GM12878 (cell line): ENCODE data around the gene SPTA1. TPM values are rescaled to one million over a fixed set of nuclear protein-coding genes. Genes with fewer than 3 reads are reported as not detected.

Experiments used
- ATAC-seq: fragments of 200-7000 bp; cut with Tn5 transposase; 3 replicates; pipeline ENCODE4 v1.9.1; 2020; ENCODE audit warnings: mild to moderate bottlenecking, moderate library complexity
- BruUV-seq: library from RNA; stranded (reverse); fragments of 400-500 nt; replicated peaks from 2 replicates; lab custom pipeline; 2021; lab: Mats Ljungman, UMichigan
- CTCF ChIA-PET: fragments of 300-600 bp; sonication (Branson Sonifier 250); formaldehyde crosslinking; extraction: SDS; loops from one replicate; lab custom pipeline; 2021; ENCODE audit warnings: inconsistent platforms; lab: Yijun Ruan, JAX
- POLR2A ChIA-PET: fragments of 350-600 bp; formaldehyde crosslinking; extraction: SDS; loops from one replicate; lab custom pipeline; 2021; ENCODE audit warnings: inconsistent platforms; lab: Charles Lee
- RAD21 ChIA-PET: fragments of 300-600 bp; sonication (Branson Sonifier 250); formaldehyde crosslinking; loops from one replicate; lab custom pipeline; 2023; ENCODE audit warnings: antibody characterized with exemption; ENCODE audit not compliant: unreplicated experiment; lab: Charles Lee
- SMC1A ChIA-PET: fragments of 300-600 bp; sonication (Branson Sonifier 250); formaldehyde crosslinking; loops from one replicate; lab custom pipeline; 2023; ENCODE audit not compliant: unreplicated experiment, uncharacterized antibody; lab: Charles Lee
- DNase-seq: peaks from one replicate; pipeline ENCODE4 v3.0.0-alpha.2; 2011; ENCODE audit warnings: low read depth, low spot score
- FAIRE-seq: peaks from 3 replicates; lab custom pipeline; 2011; peaks lifted over from hg19 to GRCh38; lab: Jason Lieb, UNC
- H2AFZ ChIP-seq: 2 replicates; pipeline ENCODE4 v1.6.0; 2011; ENCODE audit warnings: low read depth, low read length, control low read depth; ENCODE audit not compliant: control insufficient read depth
- H3K27ac ChIP-seq: 2 replicates; pipeline ENCODE4 v1.5.1; 2011; ENCODE audit warnings: control low read depth; ENCODE audit not compliant: control insufficient read depth, insufficient read depth
- H3K27me3 ChIP-seq, 2 experiments: replicated peaks in 1 of 2; 2 replicates each; pipeline versions ENCODE4 v1.6.0 to v1.6.1; 2011; ENCODE audit warnings: low read length in 1 of 2; ENCODE audit not compliant: control insufficient read depth in 2 of 2, insufficient read depth in 2 of 2
- H3K36me3 ChIP-seq, 2 experiments: 2 replicates each; pipeline ENCODE4 v1.5.1; 2011; ENCODE audit warnings: low read length in 1 of 2; ENCODE audit not compliant: control insufficient read depth in 2 of 2, insufficient read depth in 2 of 2
- H3K4me1 ChIP-seq: 2 replicates; pipeline ENCODE4 v1.6.1; 2011; ENCODE audit warnings: mild to moderate bottlenecking, low read length, moderate library complexity, mixed read lengths; ENCODE audit not compliant: control insufficient read depth, insufficient read depth
- H3K4me2 ChIP-seq: 2 replicates; pipeline ENCODE4 v1.6.0; 2011; ENCODE audit warnings: control low read depth; ENCODE audit not compliant: control insufficient read depth, insufficient read depth
- H3K4me3 ChIP-seq: fragments of 200-600 bp; sonication (generic); 2 replicates; pipeline ENCODE4 v1.5.1; 2016
- H3K79me2 ChIP-seq: 2 replicates; pipeline ENCODE4 v1.6.0; 2011; ENCODE audit warnings: low read length; ENCODE audit not compliant: control insufficient read depth, insufficient read depth
- H3K9ac ChIP-seq: 2 replicates; pipeline ENCODE4 v1.8.0; 2011; ENCODE audit warnings: low read length, control low read depth, mixed read lengths; ENCODE audit not compliant: control insufficient read depth, insufficient read depth
- H3K9me3 ChIP-seq: replicated peaks from 3 replicates; pipeline ENCODE4 v1.5.1; 2011; ENCODE audit warnings: mild to moderate bottlenecking, low read length; ENCODE audit not compliant: control insufficient read depth, insufficient read depth
- H4K20me1 ChIP-seq: 2 replicates; pipeline ENCODE4 v1.6.0; 2011; ENCODE audit not compliant: control insufficient read depth, insufficient read depth
- BCL11A ChIP-seq: IDR thresholded peaks from 2 replicates; pipeline ENCODE4 v1.6.1; 2011; ENCODE audit warnings: low read depth, low read length
- ETV6 ChIP-seq, 2 experiments: fragments of 450-650 bp in 1 of 2; IDR thresholded peaks in 1 of 2; conservative IDR thresholded peaks in 1 of 2; 2 replicates each; pipeline ENCODE4 v1.6.1; 2014; ENCODE audit warnings: antibody characterized with exemption in 1 of 2, borderline replicate concordance in 1 of 2, low read depth in 1 of 2, mild to moderate bottlenecking in 1 of 2, moderate library complexity in 1 of 2
- FOXM1 ChIP-seq: IDR thresholded peaks from 2 replicates; pipeline ENCODE4 v1.6.1; 2012; ENCODE audit warnings: low read depth, mild to moderate bottlenecking, inconsistent platforms, low read length, moderate library complexity
- MYC ChIP-seq: IDR thresholded peaks from 2 replicates; pipeline ENCODE4 v1.6.1; 2011; ENCODE audit warnings: mild to moderate bottlenecking, low read length, moderate library complexity, inconsistent platforms; ENCODE audit not compliant: insufficient read depth, insufficient replicate concordance, insufficient read length, severe bottlenecking
- NR2C1 ChIP-seq: fragments of 450-650 bp; IDR thresholded peaks from 2 replicates; pipeline ENCODE4 v1.6.1; 2017; ENCODE audit warnings: antibody characterized with exemption, mild to moderate bottlenecking, moderate library complexity
- RCOR1 ChIP-seq: conservative IDR thresholded peaks from 2 replicates; pipeline ENCODE4 v1.6.1; 2012; ENCODE audit warnings: low read depth, low read length, improper control_type of control experiment
- SIN3A ChIP-seq: IDR thresholded peaks from 2 replicates; pipeline ENCODE4 v1.6.1; 2012; ENCODE audit warnings: low read depth, low read length, improper control_type of control experiment
- SMAD1 ChIP-seq: fragments of 450-650 bp; IDR thresholded peaks from 2 replicates; pipeline ENCODE4 v1.6.1; 2018; ENCODE audit warnings: mild to moderate bottlenecking, low read depth; ENCODE audit not compliant: partially characterized antibody
- SMARCA5 ChIP-seq: fragments of 450-650 bp; IDR thresholded peaks from 2 replicates; pipeline ENCODE4 v1.6.1; 2017; ENCODE audit warnings: mild to moderate bottlenecking
- SP1 ChIP-seq: IDR thresholded peaks from one replicate; pipeline ENCODE4 v1.6.1; 2011; ENCODE audit warnings: low read depth, low read length
- STAT3 ChIP-seq: IDR thresholded peaks from 2 replicates; pipeline ENCODE4 v1.6.1; 2011; ENCODE audit warnings: low read depth, low read length, improper control_type of control experiment
- SUPT20H ChIP-seq: IDR thresholded peaks from 2 replicates; pipeline ENCODE4 v1.6.1; 2011; ENCODE audit warnings: low read depth, mild to moderate bottlenecking, low read length, moderate library complexity, borderline replicate concordance; ENCODE audit not compliant: control insufficient read depth
- USF2 ChIP-seq: IDR thresholded peaks from 2 replicates; pipeline ENCODE4 v1.6.1; 2011; ENCODE audit warnings: low read depth, low read length, improper control_type of control experiment, borderline replicate concordance
- YY1 ChIP-seq: IDR thresholded peaks from 2 replicates; pipeline ENCODE4 v1.6.1; 2011; ENCODE audit warnings: low read depth, mild to moderate bottlenecking, low read length
- ZBED1 ChIP-seq: IDR thresholded peaks from 2 replicates; pipeline ENCODE4 v1.6.1; 2016; ENCODE audit warnings: borderline replicate concordance
- ZBTB11 ChIP-seq: fragments of 450-650 bp; formaldehyde crosslinking; IDR thresholded peaks from 2 replicates; pipeline ENCODE4 v1.5.0; 2022; ENCODE audit warnings: mild to moderate bottlenecking, missing genetic modification characterization
- ZNF217 ChIP-seq: fragments of 450-650 bp; IDR thresholded peaks from 2 replicates; pipeline ENCODE4 v1.6.1; 2017; ENCODE audit warnings: antibody characterized with exemption, mild to moderate bottlenecking
- ZNF384 ChIP-seq: IDR thresholded peaks from 2 replicates; pipeline ENCODE4 v1.6.1; 2012; ENCODE audit warnings: low read depth, mild to moderate bottlenecking, low read length, improper control_type of control experiment, borderline replicate concordance
- ZSCAN29 ChIP-seq: fragments of 450-650 bp; IDR thresholded peaks from 2 replicates; pipeline ENCODE4 v1.6.1; 2017; ENCODE audit warnings: mild to moderate bottlenecking, moderate library complexity
- WGBS: methylation state at CpG from one replicate; pipeline ENCODE4 v1.1.6; 2016; ENCODE audit warnings: low lambda C conversion rate; ENCODE audit not compliant: insufficient replicate concordance, insufficient coverage; ENCODE audit errors: missing lambda C conversion rate; 5-methylcytosine and 5-hydroxymethylcytosine counted together
- in situ Hi-C: fragments of 300-500 bp; cut with MboI; formaldehyde crosslinking; loops from 9 replicates; pipeline ENCODE4 v1.14.3; 2018; ENCODE audit warnings: mixed read lengths
- intact Hi-C: fragments of 100-400 bp; cut with micrococcal nuclease; formaldehyde crosslinking; loops from one replicate; pipeline ENCODE4 v1.14.2; 2022; ENCODE audit not compliant: unreplicated experiment
- polyA plus RNA-seq, 11 experiments: library from polyadenylated mRNA; depleted of rRNA in 4 of 11; unstranded in 6 of 11; stranded (reverse) in 5 of 11; fragments of >200 nt; fragmentation: Nextera tagmentation in 4 of 11; fragmentation: Illumina TruSeq in 1 of 11; extraction: Ambion mirVana in 4 of 11; extraction: Trizol in 1 of 11; gene quantifications; 1 replicate in 1 of 11; 2 replicates in 10 of 11; pipeline versions ENCODE4 v1.2.1 to v1.2.3, GENCODE V29; 2011 to 2016; ENCODE audit warnings: inconsistent platforms in 2 of 11, missing spikeins in 2 of 11, low read depth in 1 of 11
- total RNA-seq, 4 experiments: library from RNA; depleted of rRNA in 3 of 4; stranded (reverse); fragments of >200 nt in 3 of 4; fragmentation: Illumina TruSeq in 1 of 4; extraction: Trizol in 1 of 4; gene quantifications; 2 replicates each; pipeline versions ENCODE4 v1.2.1 to v1.2.3, GENCODE V29; 2013 to 2021

The SPTA1 gene
- total and polyA plus RNA-seq, 10 of the 15 experiments (the other 5 are each of a cell fraction or from before 2014, with no cell fraction given): under 0.01 to 0.21 (median 0.12) TPM; not detected in 5

GRCh38 chr1:158687037-158687436 is 522 bp upstream of the SPTA1 start (continued):
- TF ChIP-seq MYC (no peak), SMARCA5 (no peak), ZBED1 (no peak), ZNF384 (no peak), SUPT20H (no peak), USF2 (no peak), SP1 (no peak), RCOR1 (no peak), YY1 (no peak), STAT3 (no peak)

- intact Hi-C loops (no loop called here), in situ Hi-C loops (no loop called here)
- FAIRE-seq (no peak), DNase-seq (no peak), ATAC-seq (no peak)
- ChIA-PET SMC1A (interaction anchor here (1.2 kb wide), 1 partner anchor 9 kb away, joined by 3 read pairs; no protein-coding TSS in a partner anchor), CTCF (interaction anchor here (1.4 kb wide), 1 partner anchor 16 kb away, joined by 3 read pairs; no protein-coding TSS in a partner anchor), RAD21 (no interaction called here), POLR2A (no interaction called here)
- H3K36me3 ChIP-seq: no peaks in the 10 kb centered on the region
- no peak overlapping the region for H3K4me3 ChIP-seq
- H3K27me3 ChIP-seq: peaks cover 0 to 2% of the 10 kb centered on the region in 2 experiments; a peak in 2 of 4 replicates
- H4K20me1 ChIP-seq: no peaks in the 10 kb centered on the region
- H3K4me1 ChIP-seq: no peaks in the 10 kb centered on the region
- BruUV-seq: no TSS peak
- WGBS: 29% methylated on average over 7 of the region's 7 CpGs
- H3K9ac ChIP-seq: no peak overlapping the region
- no peak overlapping the region for H3K27ac ChIP-seq
- no peaks in the 10 kb centered on the region for H3K79me2 ChIP-seq
- H3K4me2 ChIP-seq: no peak overlapping the region
- no peaks in the 10 kb centered on the region for H3K9me3 ChIP-seq
- H2AFZ ChIP-seq: no peak overlapping the region
- TF ChIP-seq ZNF217 (no peak), FOXM1 (no peak), BCL11A (no peak), SIN3A (no peak), ETV6 (conservative IDR thresholded peaks at IDR 0.05 in 1 of 2, IDR thresholded peaks at IDR 0.05 in 1 of 2; ENCODE audit: borderline replicate concordance in 1 of 2, low read depth in 1 of 2) (no peak), ZBTB11 (CRISPR knock-in tag) (no peak), ZSCAN29 (no peak), NR2C1 (no peak), SMAD1 (no peak)
These were observed 1.4 kb downstream of the SPTA1 start for GRCh38 chr1:158685085-158685484.
